ENCODE results near the gene LIPA.

Gene LIPA

GRCh38 chr10:89237849-89238248, 13.7 kb downstream of the LIPA start:
- Histone ChIP-seq H3K36me3 (peaks cover 0 to 30% (median 12%) of the 10 kb centered on the region in 3 donors), H3K27ac (no peak overlapping the region), H3K27me3 (no peaks in the 10 kb centered on the region), H3K4me3 (no peak overlapping the region), H3K4me1 (no peaks in the 10 kb centered on the region), H3K9me3 (no peaks in the 10 kb centered on the region)
- no peak for TF ChIP-seq CTCF (IDR thresholded peaks at IDR 0.05)
- no peak for DNase-seq
- intact Hi-C loops (cut with DNase I; ENCODE audit: low total_unique reads), result no loop called here

GRCh38 chr10:89236226-89236797, 15.3 kb downstream of the LIPA start:
- TF ChIP-seq CTCF (IDR thresholded peaks at IDR 0.05), result no peak

GRCh38 chr10:89235073-89235798, 16.3 kb downstream of the LIPA start:
- Histone ChIP-seq H3K4me1 (no peaks in the 10 kb centered on the region), H3K27me3 (no peaks in the 10 kb centered on the region), H3K9me3 (no peaks in the 10 kb centered on the region), H3K27ac (no peak overlapping the region), H3K4me3 (no peak overlapping the region), H3K36me3 (peaks cover 0 to 25% (median 12%) of the 10 kb centered on the region in 3 donors)
- DNase-seq, result peak; percentile 68 to 83
- no peak for TF ChIP-seq CTCF (IDR thresholded peaks at IDR 0.05)
- intact Hi-C loops (cut with DNase I; ENCODE audit: low total_unique reads), result no loop called here

More at GRCh38 chr10:89236226-89236797, 15.3 kb downstream of the LIPA start:
- DNase-seq, result no peak
- Histone ChIP-seq H3K4me3 (no peak overlapping the region), H3K27ac (no peak overlapping the region), H3K9me3 (no peaks in the 10 kb centered on the region), H3K27me3 (no peaks in the 10 kb centered on the region), H3K36me3 (peaks cover 0 to 31% (median 12%) of the 10 kb centered on the region in 3 donors), H3K4me1 (no peaks in the 10 kb centered on the region)
- intact Hi-C loops (cut with DNase I; ENCODE audit: low total_unique reads), result no loop called here

- Histone ChIP-seq H3K4me1 (no peaks in the 10 kb centered on the region), H3K27me3 (no peaks in the 10 kb centered on the region), H3K4me3 (no peak overlapping the region), H3K9me3 (no peaks in the 10 kb centered on the region), H3K27ac (no peak overlapping the region), H3K36me3 (peaks cover 6 to 12% (median 9%) of the 10 kb centered on the region in 3 donors)
- intact Hi-C loops (cut with DNase I; ENCODE audit: low total_unique reads), result no loop called here
- TF ChIP-seq CTCF (IDR thresholded peaks at IDR 0.05), result no peak
- DNase-seq, result no peak
Measured at GRCh38 chr10:89233033-89233432, 18.5 kb downstream of the LIPA start.

GRCh38 chr10:89228962-89229361, 22.6 kb downstream of the LIPA start:
- DNase-seq, result no peak
- TF ChIP-seq CTCF (IDR thresholded peaks at IDR 0.05), result no peak
- intact Hi-C loops (cut with DNase I; ENCODE audit: low total_unique reads), result no loop called here
- Histone ChIP-seq H3K4me1 (no peaks in the 10 kb centered on the region), H3K36me3 (peaks cover 4 to 16% (median 13%) of the 10 kb centered on the region in 3 donors), H3K27ac (no peak overlapping the region), H3K9me3 (no peaks in the 10 kb centered on the region), H3K27me3 (no peaks in the 10 kb centered on the region), H3K4me3 (no peak overlapping the region)

Measured in tibial artery (tissue), 4 donors.